Endothelial cell (in vitro differentiated cells): Measurements from ENCODE around the gene TP53RK. TPM values are rescaled to one million over a fixed set of nuclear protein-coding genes. Genes with fewer than 3 reads are reported as not detected.
"Not testable (repeated sequence)": the region's sequence is repeated elsewhere in the genome, so short reads cannot be mapped to it uniquely, and the experiment has no call there.

Experiments
- DNase-seq: peaks from one replicate; pipeline ENCODE4 v3.0.0; 2021; ENCODE audit warnings: low spot score
- H3K27ac Mint-ChIP-seq: one replicate; pipeline ENCODE4 v1.8.0; 2021; ENCODE audit warnings: mixed read lengths, inconsistent platforms; ENCODE audit not compliant: unreplicated experiment
- H3K27me3 Mint-ChIP-seq: one replicate; pipeline ENCODE4 v1.8.0; 2021; ENCODE audit warnings: mild to moderate bottlenecking, moderate library complexity, mixed read lengths, inconsistent platforms; ENCODE audit not compliant: unreplicated experiment
- H3K36me3 Mint-ChIP-seq: one replicate; pipeline ENCODE4 v1.8.0; 2021; ENCODE audit warnings: mild to moderate bottlenecking, low read depth, mixed read lengths, inconsistent platforms; ENCODE audit not compliant: unreplicated experiment
- H3K4me1 Mint-ChIP-seq: one replicate; pipeline ENCODE4 v1.8.0; 2021; ENCODE audit warnings: mild to moderate bottlenecking, mixed read lengths, inconsistent platforms; ENCODE audit not compliant: unreplicated experiment
- H3K4me3 Mint-ChIP-seq: one replicate; pipeline ENCODE4 v1.8.0; 2021; ENCODE audit warnings: mild to moderate bottlenecking, mixed read lengths, inconsistent platforms; ENCODE audit not compliant: unreplicated experiment
- H3K9me3 Mint-ChIP-seq: one replicate; pipeline ENCODE4 v1.8.0; 2021; ENCODE audit warnings: mixed read lengths, inconsistent platforms; ENCODE audit not compliant: unreplicated experiment
- total RNA-seq: library from RNA; stranded (reverse); fragmentation: NEBNext Ultra II Directional; extraction: Animal tissue kit (Norgen Biotek cat#: 25700); gene quantifications from one replicate; pipeline ENCODE4 v1.2.1, GENCODE V29; 2021; ENCODE audit not compliant: unreplicated experiment
- TF ChIP-seq, protein P1 (sequence below): fragments of 200-600 bp; sonication (generic); IDR thresholded peaks from one replicate; pipeline ENCODE4 v1.5.0; 2021; ENCODE audit warnings: antibody characterized with exemption; ENCODE audit not compliant: unreplicated experiment

TP53RK gene
- total RNA-seq, 1 donor from 2014 or later, result 10.2 TPM

DNA sequence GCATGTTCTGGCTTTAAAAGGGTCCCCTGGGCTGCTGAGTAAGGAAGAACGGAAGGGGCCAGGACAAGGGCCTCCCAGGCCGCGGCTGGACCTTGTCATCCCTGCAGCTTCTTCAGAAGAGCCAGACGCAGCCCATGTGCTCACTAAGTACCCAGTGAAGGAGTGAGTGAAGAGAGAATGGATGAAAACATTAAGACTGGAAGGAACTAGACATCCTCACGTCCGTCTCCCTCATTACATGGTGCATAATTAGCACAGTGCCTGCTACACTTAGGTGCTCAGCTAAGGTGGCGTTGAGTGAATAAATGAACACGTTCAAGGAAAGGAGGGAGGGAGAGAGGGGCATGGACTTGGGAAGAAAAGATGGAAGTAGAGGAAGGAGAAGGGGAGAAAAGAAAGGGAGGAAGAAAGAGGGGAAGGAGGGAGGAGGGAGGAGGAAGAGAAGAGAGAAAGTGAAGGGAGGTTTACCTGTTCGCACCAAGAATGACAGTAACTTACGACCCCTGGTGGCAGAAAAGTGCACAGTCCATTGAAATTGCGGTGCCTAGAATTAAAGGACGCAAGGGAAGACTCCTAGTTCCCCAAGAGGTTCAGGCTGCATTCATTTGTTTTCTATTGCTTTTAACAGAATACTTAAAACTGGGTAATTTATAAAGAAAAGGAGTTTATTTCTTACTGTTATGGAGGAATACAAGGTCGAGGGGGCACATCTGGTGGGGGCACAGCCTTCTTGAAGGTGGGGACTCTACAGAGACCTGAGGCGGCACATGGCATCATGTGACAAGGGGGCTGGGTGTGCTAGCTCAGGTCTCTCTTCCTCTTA, 8.0 kb downstream of the TP53RK start:
- TF ChIP-seq, protein P1, sequence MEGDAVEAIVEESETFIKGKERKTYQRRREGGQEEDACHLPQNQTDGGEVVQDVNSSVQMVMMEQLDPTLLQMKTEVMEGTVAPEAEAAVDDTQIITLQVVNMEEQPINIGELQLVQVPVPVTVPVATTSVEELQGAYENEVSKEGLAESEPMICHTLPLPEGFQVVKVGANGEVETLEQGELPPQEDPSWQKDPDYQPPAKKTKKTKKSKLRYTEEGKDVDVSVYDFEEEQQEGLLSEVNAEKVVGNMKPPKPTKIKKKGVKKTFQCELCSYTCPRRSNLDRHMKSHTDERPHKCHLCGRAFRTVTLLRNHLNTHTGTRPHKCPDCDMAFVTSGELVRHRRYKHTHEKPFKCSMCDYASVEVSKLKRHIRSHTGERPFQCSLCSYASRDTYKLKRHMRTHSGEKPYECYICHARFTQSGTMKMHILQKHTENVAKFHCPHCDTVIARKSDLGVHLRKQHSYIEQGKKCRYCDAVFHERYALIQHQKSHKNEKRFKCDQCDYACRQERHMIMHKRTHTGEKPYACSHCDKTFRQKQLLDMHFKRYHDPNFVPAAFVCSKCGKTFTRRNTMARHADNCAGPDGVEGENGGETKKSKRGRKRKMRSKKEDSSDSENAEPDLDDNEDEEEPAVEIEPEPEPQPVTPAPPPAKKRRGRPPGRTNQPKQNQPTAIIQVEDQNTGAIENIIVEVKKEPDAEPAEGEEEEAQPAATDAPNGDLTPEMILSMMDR, result peak; percentile 87
- no peaks in the 10 kb centered on the region for H3K9me3 Mint-ChIP-seq
- DNase-seq, result peak; percentile 68
- H3K4me3 Mint-ChIP-seq, result no peak overlapping the region
- H3K27me3 Mint-ChIP-seq, result no peaks in the 10 kb centered on the region
- peaks cover 6% of the 10 kb centered on the region for H3K36me3 Mint-ChIP-seq
- H3K27ac Mint-ChIP-seq, result no peak overlapping the region
- peaks cover 29% of the 10 kb centered on the region for H3K4me1 Mint-ChIP-seq

DNA sequence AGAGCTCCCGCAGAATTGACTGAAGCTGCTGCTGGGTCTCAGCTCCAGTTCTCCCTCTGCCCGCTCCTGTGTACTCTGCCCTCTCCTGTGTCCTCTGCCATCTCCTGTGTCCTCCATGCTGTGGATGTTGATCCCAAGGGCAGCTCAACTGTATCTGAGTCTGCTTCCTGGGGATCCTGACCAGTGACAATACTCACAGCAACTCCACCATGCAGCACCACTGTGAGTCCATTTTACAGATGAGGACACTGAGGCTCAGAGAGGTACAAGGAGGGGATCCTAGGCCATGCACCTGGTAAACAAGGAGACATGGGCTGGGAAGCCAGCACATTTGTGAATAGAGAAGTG, 8.6 kb downstream of the TP53RK start:
- no peak for DNase-seq
- Mint-ChIP-seq H3K4me1 (peaks cover 29% of the 10 kb centered on the region), H3K36me3 (peaks cover under 1% of the 10 kb centered on the region), H3K9me3 (no peaks in the 10 kb centered on the region), H3K27me3 (no peaks in the 10 kb centered on the region), H3K4me3 (no peak overlapping the region), H3K27ac (no peak overlapping the region)
- TF ChIP-seq, protein P1, result no peak

DNA sequence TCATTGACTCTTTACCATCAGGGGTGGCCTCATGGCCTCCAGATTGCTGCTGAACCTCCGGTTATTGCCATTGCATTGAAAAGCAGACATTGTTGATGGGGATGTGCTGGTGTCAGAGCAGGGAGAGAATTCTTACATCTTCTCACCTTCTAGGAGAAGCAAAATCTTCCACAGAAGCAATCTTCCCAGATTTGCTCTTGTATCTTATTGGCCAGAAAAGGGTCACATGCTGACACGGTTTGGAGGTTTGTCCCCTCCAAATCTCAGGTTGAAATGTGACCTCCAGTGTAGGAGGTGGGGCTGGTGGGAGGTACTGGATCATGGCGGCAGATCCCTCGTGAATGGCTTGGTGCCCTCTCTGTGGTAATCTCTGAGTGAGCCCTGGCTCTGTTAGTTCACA, 10.7 kb downstream of the TP53RK start:
- Mint-ChIP-seq H3K9me3 (no peaks in the 10 kb centered on the region), H3K4me1 (peaks cover 19% of the 10 kb centered on the region), H3K27ac (no peak overlapping the region), H3K36me3 (no peaks in the 10 kb centered on the region), H3K4me3 (no peak overlapping the region), H3K27me3 (peaks cover 1% of the 10 kb centered on the region)
- TF ChIP-seq, protein P1, result no peak
- DNase-seq, result no peak

DNA sequence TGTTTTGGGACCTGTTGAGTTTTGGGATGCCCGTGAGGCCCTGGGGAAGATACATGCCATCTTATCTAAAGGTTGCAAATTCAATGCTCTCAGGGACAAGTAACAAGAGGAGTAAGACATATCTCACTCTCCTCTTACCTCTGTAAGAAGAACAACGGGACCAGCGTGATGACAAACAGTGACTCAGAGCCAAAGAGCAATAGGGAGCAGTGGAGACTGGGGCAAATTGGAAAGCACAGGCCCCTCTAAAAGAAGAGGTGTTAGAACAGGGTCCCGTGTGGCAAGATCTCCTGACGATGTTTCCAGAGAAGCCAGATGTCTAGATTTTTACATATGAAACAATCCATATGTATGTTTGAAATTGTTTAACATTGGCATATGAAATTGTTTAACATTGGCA, 11.6 kb downstream of the TP53RK start:
- no peak for DNase-seq
- Mint-ChIP-seq H3K27me3 (peaks cover 1% of the 10 kb centered on the region), H3K4me3 (no peak overlapping the region), H3K9me3 (no peaks in the 10 kb centered on the region), H3K4me1 (peaks cover 10% of the 10 kb centered on the region), H3K36me3 (no peaks in the 10 kb centered on the region), H3K27ac (no peak overlapping the region)
- TF ChIP-seq, protein P1, result no peak

DNA sequence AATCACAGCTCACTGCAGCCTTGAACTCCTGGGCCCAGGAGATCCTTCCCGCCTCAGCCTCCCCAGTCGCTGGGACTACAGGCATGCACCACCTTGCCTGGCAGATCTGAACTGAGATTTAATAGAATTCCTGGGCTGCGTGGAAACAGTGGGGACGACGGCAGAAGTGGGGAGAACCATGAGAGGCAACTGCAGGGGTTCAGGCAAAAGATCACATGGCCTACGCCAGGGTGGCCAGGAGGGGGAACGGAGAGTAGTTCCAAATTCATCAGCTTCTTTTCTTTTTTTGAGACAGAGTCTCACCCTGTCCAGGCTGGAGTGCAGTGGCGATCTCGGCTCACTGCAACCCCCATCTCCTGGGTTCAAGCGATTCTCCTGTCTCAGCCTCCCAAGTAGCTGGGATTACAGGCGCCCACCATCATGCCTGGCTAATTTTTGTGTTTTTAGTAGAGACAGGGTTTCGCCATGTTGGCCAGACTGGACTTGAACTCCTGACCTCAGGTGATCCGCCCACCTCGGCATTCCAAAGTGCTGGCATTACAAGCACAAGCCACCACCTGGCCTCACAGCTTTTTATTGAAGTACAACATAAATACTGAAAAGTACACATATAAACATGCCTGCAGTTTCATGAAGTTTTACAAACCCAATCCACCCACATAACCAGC, 12.5 kb downstream of the TP53RK start:
- H3K27ac Mint-ChIP-seq, H3K4me3 Mint-ChIP-seq: not testable (repeated sequence)

More for the DNA sequence above, 12.5 kb downstream of the TP53RK start:
- not testable (repeated sequence) for H3K36me3 Mint-ChIP-seq, DNase-seq, H3K27me3 Mint-ChIP-seq, H3K4me1 Mint-ChIP-seq, H3K9me3 Mint-ChIP-seq
